ENCODE results near the gene NDRG3. TPM values are rescaled to one million over a fixed set of nuclear protein-coding genes. Genes with fewer than 3 reads are reported as not detected.
A peak's percentile ranks its signal among the peaks of the same experiment; 100 is the strongest.

NDRG3 gene
- total and polyA plus RNA-seq, 7 experiments from 2014 or later = 20.8 to 49.4 (median 29.5) TPM

DNA sequence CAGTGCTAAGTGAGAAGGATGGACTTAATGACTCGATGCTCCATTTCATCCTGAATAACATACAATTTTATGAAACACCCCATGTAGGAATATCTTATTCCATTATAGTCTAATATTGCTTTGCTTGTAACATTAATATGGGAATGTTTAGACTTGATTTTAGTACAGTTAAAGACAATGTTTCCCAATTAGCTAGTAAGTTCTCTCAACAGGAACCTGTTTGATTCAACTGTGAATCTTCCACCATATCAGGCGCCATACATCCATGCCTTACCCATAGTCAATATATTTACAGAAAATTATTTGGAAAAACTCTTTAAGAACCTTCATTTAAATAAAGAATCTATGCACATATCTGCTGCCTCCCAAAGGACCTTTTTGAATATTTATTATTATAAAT lies 3.3 kb downstream of the NDRG3 start:
- Histone ChIP-seq H3K27ac (ENCODE audit: low read depth, low read length) (no peak overlapping the region), H3K4me1 (ENCODE audit: control insufficient read depth in 2 of 2, insufficient read depth in 2 of 2, low read length in 2 of 2) (peaks cover 5 to 7% of the 10 kb centered on the region in 2 donors), H3K36me3 (ENCODE audit: control insufficient read depth in 2 of 3, insufficient read depth in 3 of 3, low read length in 3 of 3) (peaks cover 0 to 4% (median 0%) of the 10 kb centered on the region in 3 experiments), H3K9me3 (ENCODE audit: control insufficient read depth in 2 of 3, low read length in 3 of 3) (no peaks in the 10 kb centered on the region), H3K27me3 (ENCODE audit: control insufficient read depth in 2 of 2, insufficient read depth in 2 of 2, low read length in 2 of 2) (no peaks in the 10 kb centered on the region), H3K4me3 (ENCODE audit: low read length) (no peak overlapping the region)
- H3K4me3 Mint-ChIP-seq = peak overlapping the region in 1 of 10 donors; percentile 9
- peaks cover 20 to 40% (median 30%) of the 10 kb centered on the region in 7 donors for H3K4me1 Mint-ChIP-seq
- ATAC-seq (no peak), DNase-seq (no peak)
- CTCF ChIA-PET = no interaction called here
- H3K9me3 Mint-ChIP-seq = peaks cover 0 to 3% (median 0%) of the 10 kb centered on the region in 11 donors
- no peaks in the 10 kb centered on the region for H3K27me3 Mint-ChIP-seq
- H3K27ac Mint-ChIP-seq = no peak overlapping the region
- POLR2A ChIA-PET = interaction anchor here (1.3 kb wide), 1 partner anchor 13 kb away, joined by 3 read pairs; no protein-coding TSS in a partner anchor
- intact Hi-C loops (cut with micrococcal nuclease) = no loop called here
- H3K36me3 Mint-ChIP-seq = no peaks in the 10 kb centered on the region

DNA sequence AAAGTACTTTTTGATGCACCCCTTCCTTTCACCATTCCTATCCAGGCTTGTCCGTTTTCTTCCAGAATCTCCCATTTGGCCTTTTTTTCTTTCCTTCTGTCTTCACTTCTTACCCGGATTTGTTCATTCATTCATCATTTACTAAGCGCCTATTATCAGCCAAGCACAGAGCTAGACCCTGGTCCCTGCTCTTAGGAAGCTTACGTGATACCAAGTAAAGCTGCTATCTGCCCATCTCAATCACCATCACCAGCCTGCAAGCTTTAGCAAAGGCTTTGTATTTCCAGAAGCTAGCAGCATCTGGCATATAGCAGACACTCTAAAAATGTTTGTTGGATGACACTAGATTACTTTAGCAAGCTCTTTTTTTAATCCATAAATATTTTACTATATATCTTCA lies 4.8 kb downstream of the NDRG3 start:
- Histone ChIP-seq H3K27me3 (ENCODE audit: control insufficient read depth in 2 of 2, insufficient read depth in 2 of 2, low read length in 2 of 2) (no peaks in the 10 kb centered on the region), H3K4me1 (ENCODE audit: control insufficient read depth in 2 of 2, insufficient read depth in 2 of 2, low read length in 2 of 2) (peaks cover 5 to 7% of the 10 kb centered on the region in 2 donors), H3K27ac (ENCODE audit: low read depth, low read length) (no peak overlapping the region), H3K36me3 (ENCODE audit: control insufficient read depth in 2 of 3, insufficient read depth in 3 of 3, low read length in 3 of 3) (peaks cover 0 to 4% (median 0%) of the 10 kb centered on the region in 3 experiments), H3K9me3 (ENCODE audit: control insufficient read depth in 2 of 3, low read length in 3 of 3) (no peaks in the 10 kb centered on the region), H3K4me3 (ENCODE audit: low read length) (no peak overlapping the region)
- ChIA-PET POLR2A (interaction anchor here (0.6 to 1.5 kb wide), 3 partner anchors 11 to 123 kb away, joined by 3 to 4 read pairs (median 4); no protein-coding TSS in a partner anchor), CTCF (no interaction called here)
- H3K4me3 Mint-ChIP-seq = no peak overlapping the region
- no peaks in the 10 kb centered on the region for H3K27me3 Mint-ChIP-seq
- intact Hi-C loops (cut with micrococcal nuclease) = no loop called here
- DNase-seq (no peak), ATAC-seq (no peak)
- no peaks in the 10 kb centered on the region for H3K36me3 Mint-ChIP-seq
- peak overlapping the region in 2 of 9 donors; percentile 62 to 74 for H3K27ac Mint-ChIP-seq
- H3K9me3 Mint-ChIP-seq = peaks cover 0 to 3% (median 0%) of the 10 kb centered on the region in 11 donors
- peaks cover 14 to 40% (median 29%) of the 10 kb centered on the region in 7 donors for H3K4me1 Mint-ChIP-seq

GRCh38 chr20:36737183-36737499 lies 8.7 kb downstream of the NDRG3 start:
- intact Hi-C loops (cut with micrococcal nuclease) = no loop called here
- ChIA-PET CTCF (interaction anchor here (1.1 kb wide), 1 partner anchor 82 kb away, joined by 3 read pairs; no protein-coding TSS in a partner anchor), POLR2A (interaction anchor here (1.1 kb wide), 3 partner anchors 8 to 91 kb away, joined by 3 to 5 read pairs (median 4); partner anchors contain the start of gene SLA2)
- Histone ChIP-seq H3K9me3 (ENCODE audit: control insufficient read depth in 2 of 3, low read length in 3 of 3) (no peaks in the 10 kb centered on the region), H3K27me3 (ENCODE audit: control insufficient read depth in 2 of 2, insufficient read depth in 2 of 2, low read length in 2 of 2) (no peaks in the 10 kb centered on the region), H3K27ac (ENCODE audit: low read depth, low read length) (no peak overlapping the region), H3K4me3 (ENCODE audit: low read length) (no peak overlapping the region), H3K4me1 (ENCODE audit: control insufficient read depth in 2 of 2, insufficient read depth in 2 of 2, low read length in 2 of 2) (peaks cover 0 to 12% of the 10 kb centered on the region in 2 donors), H3K36me3 (ENCODE audit: control insufficient read depth in 2 of 3, insufficient read depth in 3 of 3, low read length in 3 of 3) (no peaks in the 10 kb centered on the region)
- Mint-ChIP-seq H3K27ac (peak overlapping the region in 2 of 9 donors; percentile 34 to 41), H3K9me3 (no peaks in the 10 kb centered on the region), H3K4me3 (no peak overlapping the region), H3K36me3 (no peaks in the 10 kb centered on the region), H3K4me1 (peaks cover 14 to 47% (median 36%) of the 10 kb centered on the region in 7 donors), H3K27me3 (no peaks in the 10 kb centered on the region)
- DNase-seq (no peak), ATAC-seq (no peak)

- ChIA-PET CTCF (interaction anchor here (0.6 to 1.4 kb wide), 4 partner anchors 16 to 111 kb away, joined by 3 to 7 read pairs (median 4); no protein-coding TSS in a partner anchor), POLR2A (interaction anchor here (1.1 kb wide), 3 partner anchors 8 to 91 kb away, joined by 3 to 5 read pairs (median 4); partner anchors contain the start of gene SLA2)
- no peak overlapping the region for H3K4me3 Mint-ChIP-seq
- ATAC-seq (no peak), DNase-seq (no peak)
- Histone ChIP-seq H3K27ac (ENCODE audit: low read depth, low read length) (no peak overlapping the region), H3K36me3 (ENCODE audit: control insufficient read depth in 2 of 3, insufficient read depth in 3 of 3, low read length in 3 of 3) (no peaks in the 10 kb centered on the region), H3K27me3 (ENCODE audit: control insufficient read depth in 2 of 2, insufficient read depth in 2 of 2, low read length in 2 of 2) (no peaks in the 10 kb centered on the region), H3K4me3 (ENCODE audit: low read length) (no peak overlapping the region), H3K4me1 (ENCODE audit: control insufficient read depth in 2 of 2, insufficient read depth in 2 of 2, low read length in 2 of 2) (peaks cover 0 to 12% of the 10 kb centered on the region in 2 donors), H3K9me3 (ENCODE audit: control insufficient read depth in 2 of 3, low read length in 3 of 3) (no peaks in the 10 kb centered on the region)
- H3K36me3 Mint-ChIP-seq = no peaks in the 10 kb centered on the region
- H3K9me3 Mint-ChIP-seq = no peaks in the 10 kb centered on the region
- peaks cover 12 to 44% (median 32%) of the 10 kb centered on the region in 7 donors for H3K4me1 Mint-ChIP-seq
- H3K27me3 Mint-ChIP-seq = no peaks in the 10 kb centered on the region
- peak overlapping the region in 3 of 9 donors; percentile 27 to 41 (median 34) for H3K27ac Mint-ChIP-seq
- intact Hi-C loops (cut with micrococcal nuclease) = no loop called here
These were observed 9.3 kb downstream of the NDRG3 start for GRCh38 chr20:36736451-36737182.

GRCh38 chr20:36732456-36732855 lies 13.4 kb downstream of the NDRG3 start:
- H3K4me1 Mint-ChIP-seq = peaks cover 20 to 48% (median 37%) of the 10 kb centered on the region in 7 donors
- no peaks in the 10 kb centered on the region for H3K27me3 Mint-ChIP-seq
- no peaks in the 10 kb centered on the region for H3K36me3 ChIP-seq (ENCODE audit: control insufficient read depth in 2 of 3, insufficient read depth in 3 of 3, low read length in 3 of 3)
- peaks cover 0 to 5% (median 3%) of the 10 kb centered on the region in 5 donors for H3K36me3 Mint-ChIP-seq
- no peak for ATAC-seq
- DNase-seq = no peak
- intact Hi-C loops (cut with micrococcal nuclease) = loop anchor here in 1 of 2 donors (2.0 kb wide), 1 partner anchor 14 kb away; the partner anchor contains the start of gene NDRG3
- peak overlapping the region in 3 of 10 donors; percentile 3 to 48 (median 45) for H3K4me3 Mint-ChIP-seq
- H3K27ac Mint-ChIP-seq = peak overlapping the region in 3 of 9 donors; percentile 21 to 91 (median 82)
- no peaks in the 10 kb centered on the region for H3K27me3 ChIP-seq (ENCODE audit: control insufficient read depth in 2 of 2, insufficient read depth in 2 of 2, low read length in 2 of 2)
- POLR2A ChIA-PET = interaction anchor here (0.7 kb wide), 1 partner anchor 102 kb away, joined by 3 read pairs; no protein-coding TSS in a partner anchor
- H3K4me3 ChIP-seq (ENCODE audit: low read length) = no peak overlapping the region
- peaks cover 0 to 12% of the 10 kb centered on the region in 2 donors for H3K4me1 ChIP-seq (ENCODE audit: control insufficient read depth in 2 of 2, insufficient read depth in 2 of 2, low read length in 2 of 2)
- H3K9me3 Mint-ChIP-seq = no peaks in the 10 kb centered on the region
- CTCF ChIA-PET = interaction anchor here (0.9 to 1.9 kb wide), 2 partner anchors 13 to 22 kb away, joined by 3 to 6 read pairs; no protein-coding TSS in a partner anchor
- no peak overlapping the region for H3K27ac ChIP-seq (ENCODE audit: low read depth, low read length)
- no peaks in the 10 kb centered on the region for H3K9me3 ChIP-seq (ENCODE audit: control insufficient read depth in 2 of 3, low read length in 3 of 3)

- ATAC-seq (peak; percentile 29), DNase-seq (no peak)
- Histone ChIP-seq H3K9me3 (ENCODE audit: control insufficient read depth in 2 of 3, low read length in 3 of 3) (no peaks in the 10 kb centered on the region), H3K4me3 (ENCODE audit: low read length) (no peak overlapping the region), H3K27ac (ENCODE audit: low read depth, low read length) (no peak overlapping the region), H3K4me1 (ENCODE audit: control insufficient read depth in 2 of 2, insufficient read depth in 2 of 2, low read length in 2 of 2) (peaks cover 0 to 7% of the 10 kb centered on the region in 2 donors), H3K36me3 (ENCODE audit: control insufficient read depth in 2 of 3, insufficient read depth in 3 of 3, low read length in 3 of 3) (no peaks in the 10 kb centered on the region), H3K27me3 (ENCODE audit: control insufficient read depth in 2 of 2, insufficient read depth in 2 of 2, low read length in 2 of 2) (no peaks in the 10 kb centered on the region)
- no peak overlapping the region for H3K4me3 Mint-ChIP-seq
- H3K27ac Mint-ChIP-seq = peak overlapping the region in 1 of 9 donors; percentile 36
- ChIA-PET CTCF (interaction anchor here (0.5 kb wide), 1 partner anchor 118 kb away, joined by 4 read pairs; no protein-coding TSS in a partner anchor), POLR2A (interaction anchor here (0.6 to 1.1 kb wide), 2 partner anchors 13 to 21 kb away, joined by 3 read pairs; no protein-coding TSS in a partner anchor)
- intact Hi-C loops (cut with micrococcal nuclease) = no loop called here
- H3K4me1 Mint-ChIP-seq = peaks cover 12 to 26% (median 19%) of the 10 kb centered on the region in 7 donors
- H3K9me3 Mint-ChIP-seq = no peaks in the 10 kb centered on the region
- no peaks in the 10 kb centered on the region for H3K27me3 Mint-ChIP-seq
- peaks cover 0 to 5% (median 3%) of the 10 kb centered on the region in 5 donors for H3K36me3 Mint-ChIP-seq
These were observed 16.9 kb downstream of the NDRG3 start for GRCh38 chr20:36728986-36729385.
